Ascending aorta (tissue), 2 donors: Measurements from ENCODE around the gene FAM81A. TPM values are rescaled to one million over a fixed set of nuclear protein-coding genes. Genes with fewer than 3 reads are reported as not detected.

Experiments
- DNase-seq, 2 donors: peaks; one replicate each; pipeline ENCODE4 v3.0.0-alpha.2; 2019; ENCODE audit warnings: low spot score in 2 of 2
- H3K27ac ChIP-seq, 2 donors: fragments of 200-600 bp; sonication (generic); one replicate each; pipeline ENCODE4 v1.5.1; 2016 to 2017; ENCODE audit warnings: mild to moderate bottlenecking in 1 of 2
- H3K27me3 ChIP-seq: fragments of 200-600 bp; sonication (generic); one replicate; pipeline ENCODE4 v1.5.1; 2017
- H3K36me3 ChIP-seq, 2 donors: fragments of 200-600 bp; sonication (generic); one replicate each; pipeline ENCODE4 v1.5.1; 2016
- H3K4me1 ChIP-seq, 2 donors: fragments of 200-600 bp; sonication (generic); one replicate each; pipeline ENCODE4 v1.5.1; 2016 to 2017; ENCODE audit warnings: mild to moderate bottlenecking in 1 of 2
- H3K4me3 ChIP-seq, 2 donors: fragments of 200-600 bp; sonication (generic); one replicate each; pipeline ENCODE4 v1.5.1; 2016 to 2017; ENCODE audit warnings: mild to moderate bottlenecking in 1 of 2
- H3K9me3 ChIP-seq, 2 donors: fragments of 200-600 bp; sonication (generic); one replicate each; pipeline ENCODE4 v1.5.1; 2016
- intact Hi-C: fragments of 100-400 bp; cut with DNase I; formaldehyde crosslinking; loops from one replicate; pipeline ENCODE4 v1.15.1; 2023
- total RNA-seq: library from RNA; depleted of rRNA; stranded (reverse); fragments of >200 nt; gene quantifications from one replicate; pipeline ENCODE4 v1.1.0, GENCODE V29; 2016
- TF ChIP-seq, protein P1 (sequence below), 3 experiments: fragments of 200-600 bp in 2 of 3; fragments of 450-650 bp in 1 of 3; sonication (generic) in 2 of 3; IDR thresholded peaks; one replicate each; pipeline ENCODE4 v1.5.1; 2016 to 2019; ENCODE audit warnings: antibody characterized with exemption in 3 of 3, mild to moderate bottlenecking in 1 of 3, moderate library complexity in 1 of 3

FAM81A gene
- total RNA-seq, 1 donor from 2014 or later = not detected

DNA sequence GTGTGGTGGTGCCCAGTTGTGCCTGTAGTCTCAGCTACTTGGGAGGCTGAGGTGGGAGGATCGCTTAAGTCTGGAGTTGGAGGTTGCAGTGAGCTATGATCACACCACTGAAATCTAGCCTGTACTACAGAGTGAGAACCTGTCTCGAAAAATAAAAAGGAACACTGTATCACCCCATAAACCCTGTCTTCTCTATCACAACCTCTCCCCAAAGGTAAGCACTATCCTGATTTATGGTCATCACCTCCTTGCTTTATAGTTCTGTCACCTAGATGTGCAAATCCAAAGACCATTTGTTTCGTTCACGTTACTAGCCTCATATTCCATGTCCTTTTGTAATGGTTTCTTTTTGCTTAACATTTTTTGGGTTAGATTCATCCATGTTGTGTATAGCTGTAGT, 123.6 kb downstream of the FAM81A start:
- no peak overlapping the region for H3K4me3 ChIP-seq
- intact Hi-C loops = no loop called here

DNA sequence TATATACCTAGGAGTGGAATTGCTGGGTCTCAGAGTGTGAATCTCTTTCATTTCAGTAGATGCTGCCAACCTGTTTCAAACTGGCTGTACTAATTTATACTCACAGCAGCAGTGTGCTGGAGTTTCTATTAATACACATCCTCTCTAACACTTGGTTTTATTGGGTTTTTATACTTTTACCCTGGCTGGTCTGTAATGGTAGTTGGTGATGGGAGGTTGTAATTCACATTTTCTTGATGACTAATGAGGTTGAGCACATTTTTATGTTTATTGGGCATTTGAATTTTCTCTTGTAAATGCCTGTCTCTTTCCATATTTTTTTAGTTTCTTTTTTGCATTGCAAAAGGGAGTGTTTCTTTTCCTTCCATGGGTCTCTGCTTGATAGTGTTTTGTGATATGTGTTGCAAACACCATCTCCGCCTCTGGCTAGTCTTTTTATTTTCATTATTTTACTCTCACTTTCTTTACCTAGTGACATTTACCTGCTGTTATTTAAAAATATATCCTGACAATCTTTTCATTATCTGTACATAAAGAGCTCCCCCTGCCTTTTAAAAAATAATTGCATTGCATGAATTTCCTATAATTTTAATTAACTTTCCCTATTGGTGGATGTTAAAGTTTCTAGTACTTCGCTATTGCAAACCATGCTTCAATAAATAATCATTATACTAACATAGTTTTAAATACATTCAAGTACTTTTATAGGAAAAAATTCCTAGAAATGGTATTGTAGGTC, 124.6 kb downstream of the FAM81A start:
- no peaks in the 10 kb centered on the region for H3K27me3 ChIP-seq
- TF ChIP-seq, protein P1, sequence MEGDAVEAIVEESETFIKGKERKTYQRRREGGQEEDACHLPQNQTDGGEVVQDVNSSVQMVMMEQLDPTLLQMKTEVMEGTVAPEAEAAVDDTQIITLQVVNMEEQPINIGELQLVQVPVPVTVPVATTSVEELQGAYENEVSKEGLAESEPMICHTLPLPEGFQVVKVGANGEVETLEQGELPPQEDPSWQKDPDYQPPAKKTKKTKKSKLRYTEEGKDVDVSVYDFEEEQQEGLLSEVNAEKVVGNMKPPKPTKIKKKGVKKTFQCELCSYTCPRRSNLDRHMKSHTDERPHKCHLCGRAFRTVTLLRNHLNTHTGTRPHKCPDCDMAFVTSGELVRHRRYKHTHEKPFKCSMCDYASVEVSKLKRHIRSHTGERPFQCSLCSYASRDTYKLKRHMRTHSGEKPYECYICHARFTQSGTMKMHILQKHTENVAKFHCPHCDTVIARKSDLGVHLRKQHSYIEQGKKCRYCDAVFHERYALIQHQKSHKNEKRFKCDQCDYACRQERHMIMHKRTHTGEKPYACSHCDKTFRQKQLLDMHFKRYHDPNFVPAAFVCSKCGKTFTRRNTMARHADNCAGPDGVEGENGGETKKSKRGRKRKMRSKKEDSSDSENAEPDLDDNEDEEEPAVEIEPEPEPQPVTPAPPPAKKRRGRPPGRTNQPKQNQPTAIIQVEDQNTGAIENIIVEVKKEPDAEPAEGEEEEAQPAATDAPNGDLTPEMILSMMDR (IDR thresholded peaks at IDR 0.05) = peak in 1 of 3 experiments; percentile 8
- H3K4me1 ChIP-seq = no peaks in the 10 kb centered on the region
- peaks cover 0 to 15% of the 10 kb centered on the region in 2 donors for H3K9me3 ChIP-seq
- H3K4me3 ChIP-seq = no peak overlapping the region
- no peaks in the 10 kb centered on the region for H3K36me3 ChIP-seq
- DNase-seq = no peak
- no peak overlapping the region for H3K27ac ChIP-seq
- intact Hi-C loops = no loop called here

More for the DNA sequence above, 123.6 kb downstream of the FAM81A start:
- no peak overlapping the region for H3K27ac ChIP-seq
- DNase-seq = no peak
- no peaks in the 10 kb centered on the region for H3K4me1 ChIP-seq
- TF ChIP-seq, protein P1 (IDR thresholded peaks at IDR 0.05) = no peak
- H3K9me3 ChIP-seq = peaks cover 0 to 15% of the 10 kb centered on the region in 2 donors
- no peaks in the 10 kb centered on the region for H3K36me3 ChIP-seq
- H3K27me3 ChIP-seq = no peaks in the 10 kb centered on the region

DNA sequence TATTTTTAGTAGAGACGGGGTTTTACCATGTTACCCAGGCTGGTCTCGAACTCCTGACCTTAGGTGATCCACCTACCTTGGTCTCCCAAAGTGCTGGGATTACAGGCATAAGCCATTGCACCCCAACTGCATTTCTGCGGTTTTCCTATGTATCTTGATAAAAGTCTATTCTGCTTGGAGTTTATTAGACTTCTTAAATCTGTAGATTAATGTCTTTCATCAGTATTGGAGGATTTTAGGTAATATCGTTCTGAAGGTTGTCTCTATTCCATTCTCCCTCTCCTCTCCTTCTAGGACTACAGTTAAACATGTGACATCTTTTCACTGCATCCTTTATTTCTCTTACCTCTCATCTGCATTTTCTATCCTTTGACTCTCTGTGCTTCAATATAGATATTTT, 127.3 kb downstream of the FAM81A start:
- no peak for DNase-seq
- no peak overlapping the region for H3K4me3 ChIP-seq
- intact Hi-C loops = no loop called here
- H3K9me3 ChIP-seq = peaks cover 0 to 15% of the 10 kb centered on the region in 2 donors
- H3K27me3 ChIP-seq = no peaks in the 10 kb centered on the region
- no peaks in the 10 kb centered on the region for H3K36me3 ChIP-seq
- no peak overlapping the region for H3K27ac ChIP-seq
- TF ChIP-seq, protein P1 (IDR thresholded peaks at IDR 0.05) = no peak
- H3K4me1 ChIP-seq = no peaks in the 10 kb centered on the region

DNA sequence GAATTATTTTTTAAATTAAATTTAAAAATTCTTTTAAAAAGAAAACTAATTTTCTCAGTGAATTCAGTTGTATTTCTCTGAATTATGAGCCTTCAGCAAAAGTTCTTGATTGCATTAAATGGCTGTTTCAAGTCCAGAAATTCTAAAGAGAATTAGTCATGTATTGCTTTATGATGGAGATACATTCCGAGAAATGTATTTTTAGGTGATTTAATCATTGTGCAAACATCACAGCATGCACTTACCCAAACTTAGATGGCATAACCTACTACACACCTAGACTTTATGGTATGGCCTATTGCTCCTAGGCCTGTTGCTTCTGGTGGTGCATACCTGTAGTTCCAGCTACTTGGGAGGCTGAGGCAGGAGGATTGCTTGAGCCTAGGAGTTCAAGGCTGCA, 129.3 kb downstream of the FAM81A start:
- no peak overlapping the region for H3K4me3 ChIP-seq
- peaks cover 0 to 15% of the 10 kb centered on the region in 2 donors for H3K9me3 ChIP-seq
- no peaks in the 10 kb centered on the region for H3K27me3 ChIP-seq
- no peak overlapping the region for H3K27ac ChIP-seq
- intact Hi-C loops = no loop called here
- TF ChIP-seq, protein P1 (IDR thresholded peaks at IDR 0.05) = no peak
- no peaks in the 10 kb centered on the region for H3K36me3 ChIP-seq
- H3K4me1 ChIP-seq = no peaks in the 10 kb centered on the region
- DNase-seq = no peak

DNA sequence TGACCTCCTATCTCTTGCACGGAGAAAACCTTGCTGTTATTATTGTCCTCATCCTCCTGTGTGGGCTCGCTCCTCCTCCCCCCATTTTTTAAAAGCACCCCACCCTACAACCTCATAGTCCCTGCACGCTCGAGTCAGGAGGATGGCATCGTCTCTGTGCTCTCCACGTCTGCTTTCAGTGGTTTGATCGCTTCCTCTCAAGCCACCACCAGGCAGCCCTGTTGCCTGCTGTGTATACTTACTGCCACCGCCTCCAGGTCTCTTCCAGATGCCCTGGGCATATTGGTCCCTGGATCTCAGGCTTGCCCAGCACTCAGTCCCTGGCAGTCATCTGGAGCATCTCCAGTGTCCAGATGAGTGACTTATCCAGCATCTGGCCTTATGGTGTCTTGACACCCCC, 131.5 kb downstream of the FAM81A start:
- intact Hi-C loops = no loop called here
- H3K27ac ChIP-seq = no peak overlapping the region
- peaks cover 0 to 15% of the 10 kb centered on the region in 2 donors for H3K9me3 ChIP-seq
- TF ChIP-seq, protein P1 (IDR thresholded peaks at IDR 0.05) = no peak
- H3K4me3 ChIP-seq = no peak overlapping the region
- no peaks in the 10 kb centered on the region for H3K4me1 ChIP-seq
- H3K27me3 ChIP-seq = no peaks in the 10 kb centered on the region
- DNase-seq = no peak
- H3K36me3 ChIP-seq = no peaks in the 10 kb centered on the region
